Erythroblast (primary cell): Measurements from ENCODE around the gene MXI1.

Source experiments
- GATA1 ChIP-seq: IDR thresholded peaks from 2 replicates; pipeline ENCODE4 v1.6.1; 2011; ENCODE audit warnings: low read depth, mild to moderate bottlenecking, control low read depth, low read length, moderate library complexity
- POLR2A ChIP-seq: IDR thresholded peaks from 2 replicates; pipeline ENCODE4 v1.6.1; 2011; ENCODE audit warnings: mild to moderate bottlenecking, low read length

DNA sequence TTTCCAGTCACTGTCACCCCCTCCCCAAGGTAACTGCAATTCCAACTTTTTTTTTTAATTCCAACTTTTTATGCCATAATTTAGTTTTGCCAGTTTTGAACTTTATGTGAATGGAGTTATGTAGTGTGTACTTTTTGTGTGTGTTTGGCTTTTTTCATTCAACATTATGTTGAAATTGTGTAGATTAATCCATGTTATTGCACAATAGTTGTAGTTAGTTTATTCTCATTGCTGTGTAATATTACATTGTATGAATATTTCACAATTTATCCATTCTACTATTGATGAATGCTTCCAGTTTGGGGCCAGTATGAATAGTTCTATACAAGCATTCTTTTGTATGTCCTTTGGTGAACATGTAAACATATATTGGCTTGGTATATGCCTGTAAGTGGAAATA, 32.5 kb downstream of the MXI1 start:
- TF ChIP-seq POLR2A (no peak), GATA1 (no peak)
